GM21529 (cell line): ENCODE results near the gene TMIGD3.

Experiments
- ATAC-seq: cut with Tn5 transposase; IDR thresholded peaks from one replicate; pipeline ENCODE4 v1.9.1; 2021; ENCODE audit not compliant: unreplicated experiment

The TMIGD3 gene

DNA sequence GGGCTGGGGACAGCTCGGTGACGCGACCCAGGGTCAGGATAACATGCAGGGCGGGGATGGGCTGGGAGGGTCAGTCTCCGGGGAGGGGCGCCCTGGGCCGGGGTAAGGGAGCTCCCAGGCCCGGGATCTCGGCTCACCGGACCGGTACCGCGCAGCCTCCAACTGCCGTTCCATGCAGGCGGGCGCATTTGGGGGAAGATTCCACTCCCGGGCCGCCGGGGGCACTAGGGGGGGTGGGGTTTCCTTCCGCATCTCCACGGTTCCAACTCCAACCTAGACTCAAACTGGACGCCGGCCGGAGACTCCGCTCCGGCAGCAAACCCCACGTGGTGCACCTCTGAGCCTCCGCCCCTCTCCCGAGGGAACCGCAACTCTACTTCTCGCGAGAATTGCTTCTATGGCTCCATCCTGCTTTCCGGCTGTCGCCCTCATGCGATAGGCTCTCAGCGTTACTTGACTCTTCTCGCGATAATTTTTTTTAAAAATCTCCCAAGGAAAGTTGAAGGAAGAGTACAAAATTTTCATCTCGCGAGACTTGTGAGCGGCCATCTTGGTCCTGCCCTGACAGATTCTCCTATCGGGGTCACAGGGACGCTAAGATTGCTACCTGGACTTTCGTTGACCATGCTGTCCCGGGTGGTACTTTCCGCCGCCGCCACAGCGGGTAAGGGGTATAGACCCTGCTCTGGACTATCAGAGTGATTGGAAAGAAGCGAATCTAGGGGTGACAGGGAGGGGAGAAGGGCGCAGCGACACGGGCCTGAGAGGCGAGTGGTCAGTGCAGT is 54.3 kb downstream of the TMIGD3 start, which contains the start of the genes ATP5PB and WDR77:
Gene ATP5PB (plus strand): TSS at position 547 of the 785 bp plus-strand sequence. CDS start 78 bp downstream, at position 625.
Gene WDR77 (minus strand): TSS at position 339 of the 785 bp plus-strand sequence. CDS start 87 bp downstream, at position 252.
- ATAC-seq = peak; percentile 95

- peak; percentile 27 for ATAC-seq
Measured at GRCh38 chr1:111448482-111448917, 54.9 kb downstream of the TMIGD3 start.

DNA sequence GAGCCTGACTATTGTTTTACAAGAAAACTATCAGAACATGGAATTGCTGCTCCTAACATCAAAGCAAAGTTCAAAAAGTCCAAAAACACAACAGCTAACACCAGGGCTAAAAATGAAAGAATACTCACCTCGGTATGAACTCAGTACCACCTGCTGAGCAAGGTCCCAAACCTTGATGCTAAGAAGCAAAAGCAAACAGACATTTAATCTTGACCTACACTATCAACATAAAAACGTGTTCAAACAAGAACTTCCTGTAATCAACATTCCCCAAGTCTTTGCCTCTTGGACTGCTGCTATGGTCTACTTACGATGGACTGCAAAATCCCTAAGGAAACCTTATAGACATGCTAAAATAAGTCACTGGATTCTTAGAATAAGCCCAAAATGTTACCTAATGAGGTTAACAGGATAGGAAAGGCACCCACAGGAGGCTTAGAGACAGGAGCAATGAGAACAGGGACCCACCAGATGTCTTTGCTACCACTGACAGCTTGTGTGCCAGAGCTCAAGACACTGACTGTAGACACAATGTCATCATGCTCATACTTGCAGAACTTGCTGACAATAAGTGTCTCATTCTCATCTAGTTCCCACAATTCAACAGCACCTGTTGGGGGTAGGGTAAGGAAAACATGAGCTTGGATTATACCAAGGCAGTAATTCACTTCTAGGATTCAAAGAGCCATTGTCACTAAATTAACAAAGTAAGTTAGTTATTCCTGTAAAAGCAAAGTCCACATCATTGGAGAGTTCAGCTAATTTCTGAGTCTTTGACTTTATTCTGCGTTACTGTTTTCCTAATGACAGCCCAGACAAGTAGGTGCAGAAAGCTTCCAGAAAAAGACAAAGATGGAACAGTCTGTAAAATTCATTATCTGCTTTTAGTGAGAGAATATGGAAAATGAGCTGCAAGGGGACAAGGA is 56.2 kb downstream of the TMIGD3 start:
- no peak for ATAC-seq

DNA sequence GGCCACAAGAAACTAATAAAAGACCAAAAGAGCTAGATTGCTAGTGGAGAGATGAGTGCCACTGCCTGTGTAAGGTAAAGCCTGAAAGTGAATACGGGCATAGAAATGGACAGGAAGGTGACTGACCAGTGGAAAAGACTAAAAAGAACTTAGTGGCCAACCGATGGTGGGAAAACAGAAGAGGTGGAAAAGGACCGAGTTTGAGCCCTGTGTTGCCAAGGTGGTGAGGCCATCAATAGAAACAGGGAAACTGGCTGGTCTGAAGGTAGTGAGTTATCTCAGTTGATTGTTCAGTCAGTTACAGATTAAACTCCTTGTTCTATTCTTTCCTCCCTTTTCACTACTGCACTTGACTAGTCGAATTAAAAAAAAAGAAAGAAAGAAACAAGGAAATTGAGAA is 56.9 kb downstream of the TMIGD3 start:
- no peak for ATAC-seq

DNA sequence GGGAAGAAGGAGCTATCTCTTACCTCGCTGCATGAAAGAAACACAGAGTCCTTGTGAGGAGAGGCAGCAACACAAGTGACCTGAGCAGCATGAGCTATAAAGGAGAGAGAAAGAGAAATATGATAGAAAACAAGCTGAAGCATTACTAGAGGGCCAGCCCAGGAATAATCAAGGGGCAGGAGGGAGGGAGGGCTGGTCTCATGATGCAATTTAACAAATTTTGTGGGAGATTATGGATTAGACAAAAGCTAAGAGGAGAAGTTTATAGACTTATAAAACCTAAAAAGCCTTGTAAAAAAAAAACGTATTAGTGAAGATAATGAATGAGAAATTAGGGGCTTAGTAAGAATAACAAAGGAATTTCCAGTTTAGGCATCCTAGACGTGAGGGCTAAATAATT is 59.4 kb downstream of the TMIGD3 start:
- no peak for ATAC-seq

- no peak for ATAC-seq
Measured at GRCh38 chr1:111442457-111442856, 61.0 kb downstream of the TMIGD3 start.

DNA sequence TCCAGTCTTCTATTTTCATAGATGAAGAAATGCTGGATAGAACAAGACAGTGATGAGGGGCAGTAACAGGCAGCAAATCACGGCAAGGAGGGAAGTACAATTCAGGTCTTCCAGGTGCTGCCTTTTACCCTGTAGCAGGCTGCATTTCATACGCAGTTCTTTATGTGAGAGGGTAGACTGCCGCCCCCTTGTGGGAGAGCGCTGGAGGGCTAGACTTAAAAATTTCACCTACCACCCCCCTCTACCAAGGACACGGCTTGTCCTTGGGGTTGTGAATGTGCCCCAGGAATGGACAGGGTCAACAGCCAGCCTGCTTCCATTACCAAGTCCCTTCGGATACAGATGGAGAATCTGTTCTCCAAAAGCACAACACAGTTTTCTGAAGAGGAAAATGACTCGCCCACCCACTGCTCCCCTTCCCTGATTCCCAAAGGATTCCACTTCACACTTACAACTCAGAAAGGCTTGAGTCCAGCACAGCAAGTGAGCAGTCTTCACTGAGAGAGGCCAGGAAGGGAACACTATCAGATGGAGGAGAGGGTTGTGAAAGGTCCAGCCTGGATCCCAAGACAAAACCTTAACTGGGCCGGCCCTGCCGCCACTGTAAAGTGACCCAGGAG is 61.8 kb downstream of the TMIGD3 start:
- no peak for ATAC-seq

DNA sequence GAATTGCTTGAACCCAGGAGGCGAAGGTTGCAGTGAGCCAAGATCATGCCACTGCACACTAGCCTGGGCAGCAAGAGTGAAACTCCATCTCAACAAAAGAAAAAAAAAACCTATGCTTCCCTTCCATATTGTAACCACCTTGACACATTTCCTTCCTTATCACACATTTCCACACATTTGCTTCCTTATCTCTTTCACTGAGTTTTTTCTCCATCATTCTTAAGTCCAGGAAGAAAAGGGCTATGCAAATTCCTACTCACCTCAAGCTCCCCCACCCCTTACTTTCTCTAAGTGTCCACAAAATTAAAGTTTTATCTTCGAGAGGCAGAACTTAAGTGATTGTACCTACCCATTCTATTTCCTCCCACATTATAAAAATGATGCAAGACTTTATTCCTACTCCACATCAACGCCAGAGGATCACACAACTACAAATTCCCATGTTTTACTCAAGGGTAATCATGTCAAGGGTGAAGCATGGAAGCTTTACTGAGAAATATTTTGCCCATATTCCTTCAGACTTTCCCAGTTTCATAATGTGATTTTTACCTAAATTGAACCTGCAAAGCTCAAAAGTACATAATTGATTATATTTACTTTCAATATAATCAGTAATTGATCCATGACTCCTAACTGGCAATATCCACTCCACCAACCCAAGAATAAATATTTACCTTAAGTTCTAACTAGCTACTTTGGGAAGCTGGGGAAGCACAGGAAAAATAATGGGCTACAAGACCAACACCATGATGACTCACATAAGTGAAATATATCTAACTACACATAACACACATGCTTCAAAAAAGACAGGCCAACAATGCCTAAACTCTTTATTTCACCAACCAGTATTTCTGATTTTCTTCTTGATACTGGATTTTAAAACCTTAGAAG is 63.7 kb downstream of the TMIGD3 start:
- ATAC-seq = no peak

DNA sequence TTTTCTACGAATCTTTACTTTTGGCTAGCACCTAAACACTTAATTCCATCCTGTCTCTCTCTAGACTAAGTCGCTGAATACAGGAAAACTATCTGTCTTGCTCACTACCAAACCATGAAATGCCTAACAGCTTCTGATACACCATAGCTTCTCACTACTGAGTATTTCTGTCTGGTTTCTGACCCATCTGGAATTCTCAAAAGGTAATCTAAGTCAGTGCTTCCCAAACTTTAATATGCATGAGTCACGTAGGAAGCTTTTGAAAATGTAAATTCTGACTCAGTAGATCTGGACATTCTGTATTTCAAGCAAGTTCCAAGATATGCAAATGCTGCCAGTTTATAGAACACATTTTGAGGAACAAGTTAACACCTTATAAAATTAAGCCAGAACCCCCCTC is 66.7 kb downstream of the TMIGD3 start:
- ATAC-seq = no peak
